Activated naive CD4-positive, alpha-beta T cell treated with anti-CD3 and anti-CD28 coated beads, Interleukin-2, amount 10 ng/mL, durations not matched to agents 7 days and 5 days (primary cell): Measurements from ENCODE around the gene STPG1.

Experiments used
- CTCF ChIA-PET: fragments of 350-600 bp; sonication (Branson Sonifier 250); formaldehyde crosslinking; loops from one replicate; lab custom pipeline; 2021; ENCODE audit warnings: antibody characterized with exemption; lab: Charles Lee
- DNase-seq: peaks from one replicate; pipeline ENCODE4 v3.0.0-alpha.2; 2020
- H3K27ac Mint-ChIP-seq: one replicate; pipeline ENCODE4 v1.8.0; 2021; ENCODE audit warnings: mild to moderate bottlenecking, moderate library complexity, mixed read lengths
- H3K27me3 Mint-ChIP-seq: one replicate; pipeline ENCODE4 v1.8.0; 2021; ENCODE audit warnings: mild to moderate bottlenecking, mixed read lengths
- H3K36me3 Mint-ChIP-seq: one replicate; pipeline ENCODE4 v1.8.0; 2021; ENCODE audit warnings: mixed read lengths
- H3K4me1 Mint-ChIP-seq: one replicate; pipeline ENCODE4 v1.8.0; 2021; ENCODE audit warnings: mixed read lengths
- H3K4me3 Mint-ChIP-seq: one replicate; pipeline ENCODE4 v1.8.0; 2021; ENCODE audit warnings: mild to moderate bottlenecking, moderate library complexity, mixed read lengths
- H3K9me3 Mint-ChIP-seq: one replicate; pipeline ENCODE4 v1.8.0; 2021; ENCODE audit warnings: mixed read lengths

The STPG1 gene

GRCh38 chr1:24403806-24404205 is 9.8 kb downstream of the STPG1 start:
- no peak overlapping the region for H3K4me3 Mint-ChIP-seq
- no peaks in the 10 kb centered on the region for H3K4me1 Mint-ChIP-seq
- H3K9me3 Mint-ChIP-seq, result peaks cover 7% of the 10 kb centered on the region
- CTCF ChIA-PET, result interaction anchor here (1.0 to 1.9 kb wide), 3 partner anchors 12 to 13 kb away, joined by 3 to 6 read pairs (median 4); partner anchors contain the start of gene NIPAL3
- no peak for DNase-seq
- no peak overlapping the region for H3K27ac Mint-ChIP-seq
- H3K27me3 Mint-ChIP-seq, result peaks cover 4% of the 10 kb centered on the region
- H3K36me3 Mint-ChIP-seq, result peaks cover 7% of the 10 kb centered on the region

GRCh38 chr1:24400065-24400464 is 13.5 kb downstream of the STPG1 start:
- Mint-ChIP-seq H3K4me3 (no peak overlapping the region), H3K27ac (no peak overlapping the region), H3K4me1 (no peaks in the 10 kb centered on the region), H3K36me3 (peaks cover 7% of the 10 kb centered on the region), H3K27me3 (no peaks in the 10 kb centered on the region), H3K9me3 (no peaks in the 10 kb centered on the region)
- CTCF ChIA-PET, result interaction anchor here (0.7 to 1.9 kb wide), 4 partner anchors 9 to 201 kb away, joined by 3 to 5 read pairs (median 4); partner anchors contain the start of gene NIPAL3
- no peak for DNase-seq

- Mint-ChIP-seq H3K4me1 (peaks cover 36% of the 10 kb centered on the region), H3K27me3 (no peaks in the 10 kb centered on the region), H3K9me3 (no peaks in the 10 kb centered on the region), H3K36me3 (peaks cover 10% of the 10 kb centered on the region), H3K4me3 (no peak overlapping the region), H3K27ac (no peak overlapping the region)
- no peak for DNase-seq
- CTCF ChIA-PET, result interaction anchor here (0.7 to 5.8 kb wide), 14 partner anchors 10 to 269 kb away, joined by 3 to 383 read pairs (median 6); partner anchors contain the start of genes GRHL3, NIPAL3 and STPG1
Observed at GRCh38 chr1:24393892-24394291, 19.7 kb downstream of the STPG1 start.

- no peaks in the 10 kb centered on the region for H3K27me3 Mint-ChIP-seq
- H3K27ac Mint-ChIP-seq, result peak overlapping the region; percentile 91
- peaks cover 36% of the 10 kb centered on the region for H3K4me1 Mint-ChIP-seq
- DNase-seq, result no peak
- no peaks in the 10 kb centered on the region for H3K9me3 Mint-ChIP-seq
- H3K4me3 Mint-ChIP-seq, result no peak overlapping the region
- peaks cover 10% of the 10 kb centered on the region for H3K36me3 Mint-ChIP-seq
- CTCF ChIA-PET, result interaction anchor here (0.5 to 5.8 kb wide), 28 partner anchors 9 to 322 kb away, joined by 3 to 383 read pairs (median 6); partner anchors contain the start of genes GRHL3, NIPAL3 and STPG1
Observed at GRCh38 chr1:24392982-24393650, 20.5 kb downstream of the STPG1 start.

- no peak for DNase-seq
- CTCF ChIA-PET, result interaction anchor here (0.8 to 5.8 kb wide), 26 partner anchors 8 to 321 kb away, joined by 3 to 383 read pairs (median 6); partner anchors contain the start of genes GRHL3 and STPG1
- Mint-ChIP-seq H3K4me3 (no peak overlapping the region), H3K27ac (peak overlapping the region; percentile 91), H3K27me3 (no peaks in the 10 kb centered on the region), H3K9me3 (no peaks in the 10 kb centered on the region), H3K4me1 (peaks cover 36% of the 10 kb centered on the region), H3K36me3 (peaks cover 10% of the 10 kb centered on the region)
Observed at GRCh38 chr1:24392604-24392946, 21.0 kb downstream of the STPG1 start.

GRCh38 chr1:24391882-24392603 is 21.5 kb downstream of the STPG1 start:
- peak; percentile 74 for DNase-seq
- Mint-ChIP-seq H3K27ac (peak overlapping the region; percentile 91), H3K4me3 (peak overlapping the region; percentile 62), H3K27me3 (no peaks in the 10 kb centered on the region), H3K9me3 (no peaks in the 10 kb centered on the region), H3K36me3 (peaks cover 10% of the 10 kb centered on the region), H3K4me1 (peaks cover 36% of the 10 kb centered on the region)
- CTCF ChIA-PET, result interaction anchor here (0.7 to 5.8 kb wide), 46 partner anchors 8 to 321 kb away, joined by 3 to 383 read pairs (median 4); partner anchors contain the start of genes GRHL3, NIPAL3 and STPG1

GRCh38 chr1:24390924-24391782 is 22.4 kb downstream of the STPG1 start:
- peaks cover 38% of the 10 kb centered on the region for H3K4me1 Mint-ChIP-seq
- CTCF ChIA-PET, result interaction anchor here (0.7 to 5.8 kb wide), 50 partner anchors 8 to 404 kb away, joined by 3 to 383 read pairs (median 4); partner anchors contain the start of genes IL22RA1, NIPAL3 and STPG1
- peak overlapping the region; percentile 91 for H3K27ac Mint-ChIP-seq
- peak overlapping the region; percentile 62 for H3K4me3 Mint-ChIP-seq
- no peaks in the 10 kb centered on the region for H3K27me3 Mint-ChIP-seq
- no peaks in the 10 kb centered on the region for H3K9me3 Mint-ChIP-seq
- peak; percentile 75 for DNase-seq
- peaks cover 10% of the 10 kb centered on the region for H3K36me3 Mint-ChIP-seq

- H3K27ac Mint-ChIP-seq, result no peak overlapping the region
- no peak for DNase-seq
- H3K36me3 Mint-ChIP-seq, result peaks cover 10% of the 10 kb centered on the region
- CTCF ChIA-PET, result interaction anchor here (11.1 kb wide), 1 partner anchor 189 kb away, joined by 155 read pairs; no protein-coding TSS in a partner anchor
- peaks cover 56% of the 10 kb centered on the region for H3K4me1 Mint-ChIP-seq
- H3K27me3 Mint-ChIP-seq, result no peaks in the 10 kb centered on the region
- H3K9me3 Mint-ChIP-seq, result no peaks in the 10 kb centered on the region
- no peak overlapping the region for H3K4me3 Mint-ChIP-seq
Observed at GRCh38 chr1:24389231-24389678, 24.3 kb downstream of the STPG1 start.

- Mint-ChIP-seq H3K27me3 (no peaks in the 10 kb centered on the region), H3K4me1 (peaks cover 57% of the 10 kb centered on the region), H3K27ac (no peak overlapping the region), H3K36me3 (peaks cover 10% of the 10 kb centered on the region), H3K9me3 (no peaks in the 10 kb centered on the region), H3K4me3 (no peak overlapping the region)
- DNase-seq, result no peak
- CTCF ChIA-PET, result interaction anchor here (11.1 kb wide), 1 partner anchor 188 kb away, joined by 155 read pairs; no protein-coding TSS in a partner anchor
Observed at GRCh38 chr1:24388331-24388885, 25.2 kb downstream of the STPG1 start.

GRCh38 chr1:24387636-24388175 is 25.9 kb downstream of the STPG1 start:
- H3K27me3 Mint-ChIP-seq, result no peaks in the 10 kb centered on the region
- CTCF ChIA-PET, result interaction anchor here (0.5 to 11.1 kb wide), 3 partner anchors 188 to 362 kb away, joined by 3 to 155 read pairs (median 5); no protein-coding TSS in a partner anchor
- H3K36me3 Mint-ChIP-seq, result peaks cover 12% of the 10 kb centered on the region
- peaks cover 50% of the 10 kb centered on the region for H3K4me1 Mint-ChIP-seq
- no peak for DNase-seq
- no peaks in the 10 kb centered on the region for H3K9me3 Mint-ChIP-seq
- H3K27ac Mint-ChIP-seq, result no peak overlapping the region
- no peak overlapping the region for H3K4me3 Mint-ChIP-seq

GRCh38 chr1:24386931-24387330 is 26.7 kb downstream of the STPG1 start:
- no peak for DNase-seq
- CTCF ChIA-PET, result interaction anchor here (1.4 to 11.1 kb wide), 2 partner anchors 187 to 237 kb away, joined by 5 to 155 read pairs; no protein-coding TSS in a partner anchor
- H3K4me1 Mint-ChIP-seq, result peaks cover 42% of the 10 kb centered on the region
- no peak overlapping the region for H3K27ac Mint-ChIP-seq
- no peaks in the 10 kb centered on the region for H3K27me3 Mint-ChIP-seq
- H3K4me3 Mint-ChIP-seq, result no peak overlapping the region
- peaks cover 12% of the 10 kb centered on the region for H3K36me3 Mint-ChIP-seq
- H3K9me3 Mint-ChIP-seq, result no peaks in the 10 kb centered on the region

- Mint-ChIP-seq H3K27me3 (no peaks in the 10 kb centered on the region), H3K36me3 (peaks cover 10% of the 10 kb centered on the region), H3K9me3 (no peaks in the 10 kb centered on the region), H3K27ac (no peak overlapping the region), H3K4me1 (peaks cover 35% of the 10 kb centered on the region), H3K4me3 (no peak overlapping the region)
- CTCF ChIA-PET, result interaction anchor here (0.7 to 11.1 kb wide), 8 partner anchors 18 to 236 kb away, joined by 3 to 155 read pairs (median 4); partner anchors contain the start of gene GRHL3
- DNase-seq, result no peak
Observed at GRCh38 chr1:24386241-24386640, 27.3 kb downstream of the STPG1 start.
